Activated CD8-positive, alpha-beta memory T cell treated with anti-CD3 and anti-CD28 coated beads for 24 hours (primary cell): ENCODE results near the gene SEMG1.

Experiments
- DNase-seq: peaks from one replicate; pipeline ENCODE4 v3.0.0-alpha.2; 2020

Gene SEMG1

DNA sequence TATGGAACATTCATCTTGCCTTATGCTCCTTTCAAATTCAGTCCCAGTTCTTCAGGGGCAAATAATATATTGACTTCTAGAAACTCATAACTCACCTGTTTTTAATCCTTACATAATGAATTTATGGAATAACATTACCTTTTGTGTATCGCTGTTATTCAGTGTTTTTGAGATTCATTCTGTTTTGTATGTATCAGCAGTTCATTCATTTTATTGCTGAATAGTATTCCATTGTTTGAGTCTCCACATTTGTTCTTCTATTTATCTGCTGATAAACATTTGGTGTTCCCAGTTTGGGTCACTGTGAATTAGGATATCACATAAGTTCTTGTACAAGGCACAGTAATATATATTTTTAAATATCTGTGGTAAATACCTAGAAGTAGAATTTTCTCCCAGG, 19.5 kb downstream of the SEMG1 start:
- no peak for DNase-seq

DNA sequence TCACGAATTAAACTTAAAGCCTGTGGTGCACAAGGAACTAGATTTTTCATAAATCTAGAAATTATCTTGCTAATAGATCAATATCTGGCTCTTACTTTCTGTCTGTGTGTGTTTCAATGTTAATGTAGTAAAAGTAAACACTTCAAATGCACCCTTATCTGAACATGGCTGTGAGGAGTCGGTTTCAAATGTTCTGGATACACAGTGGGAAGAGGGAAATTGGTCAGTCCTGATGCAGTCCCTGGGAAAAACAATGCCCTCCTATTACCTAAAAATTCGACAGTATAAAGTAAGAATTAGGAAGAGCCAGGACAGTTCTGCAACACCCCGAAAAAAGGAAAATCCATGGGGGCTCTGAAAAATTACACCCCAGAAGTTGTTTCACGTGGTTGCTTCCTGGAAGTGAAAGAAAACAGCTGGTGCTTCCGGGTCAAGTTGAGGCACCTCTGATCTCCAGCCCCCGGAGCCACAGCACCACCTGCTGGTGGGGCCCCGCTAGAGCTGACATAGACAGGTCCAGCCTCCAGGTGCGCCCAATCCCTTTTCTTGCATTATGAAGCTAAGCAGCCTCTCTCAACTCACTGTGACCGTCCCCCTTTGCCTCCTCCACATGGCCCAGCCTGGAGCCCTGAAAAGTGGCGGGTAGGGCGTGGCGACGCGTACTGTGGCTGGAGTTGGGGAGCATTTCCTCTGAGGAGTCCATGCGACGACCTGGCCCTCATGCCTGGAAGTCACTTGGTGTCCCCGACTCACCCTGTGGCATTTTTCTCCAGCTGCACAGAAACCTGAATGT, 22.6 kb downstream of the SEMG1 start:
- DNase-seq = peak; percentile 69

DNA sequence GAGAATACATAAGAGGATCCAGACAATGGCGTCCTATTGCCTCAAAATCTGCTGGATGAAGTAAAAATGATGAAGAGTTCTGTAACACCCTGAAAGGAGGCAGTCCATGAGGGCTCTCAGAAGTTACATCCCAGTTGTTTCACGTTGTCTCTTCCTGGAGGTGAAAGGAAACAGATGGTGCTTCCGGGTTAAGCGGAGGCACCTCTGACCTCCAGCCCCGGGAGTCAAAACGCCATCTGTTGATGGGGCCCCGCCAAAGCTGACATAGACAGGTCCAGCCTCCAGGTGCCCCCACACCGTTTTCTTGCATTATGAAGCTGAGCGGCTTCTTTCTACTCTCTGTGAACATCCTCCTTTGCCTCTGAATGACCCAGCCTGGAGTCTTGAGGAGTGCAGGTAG, 23.8 kb downstream of the SEMG1 start:
- DNase-seq = no peak

DNA sequence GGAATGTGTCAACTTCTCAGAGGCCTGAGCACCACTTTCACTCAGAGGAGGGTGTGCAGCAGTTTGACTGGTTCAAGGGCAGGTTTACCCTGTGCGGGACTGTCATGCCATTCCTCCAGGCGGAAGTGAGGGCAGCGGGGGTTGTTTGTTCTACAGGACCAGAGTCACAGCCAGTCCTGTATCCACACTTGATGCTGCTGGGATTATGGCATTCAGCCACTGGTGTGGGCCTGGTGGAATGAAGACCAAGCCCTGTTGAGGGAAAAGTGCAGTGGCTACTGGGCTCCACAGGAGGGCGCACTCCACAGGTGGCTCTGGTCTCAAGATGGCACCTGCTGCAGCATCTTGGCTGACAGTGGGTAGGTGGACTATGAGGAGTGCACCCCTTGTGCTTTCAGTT, 29.2 kb downstream of the SEMG1 start:
- DNase-seq = no peak

DNA sequence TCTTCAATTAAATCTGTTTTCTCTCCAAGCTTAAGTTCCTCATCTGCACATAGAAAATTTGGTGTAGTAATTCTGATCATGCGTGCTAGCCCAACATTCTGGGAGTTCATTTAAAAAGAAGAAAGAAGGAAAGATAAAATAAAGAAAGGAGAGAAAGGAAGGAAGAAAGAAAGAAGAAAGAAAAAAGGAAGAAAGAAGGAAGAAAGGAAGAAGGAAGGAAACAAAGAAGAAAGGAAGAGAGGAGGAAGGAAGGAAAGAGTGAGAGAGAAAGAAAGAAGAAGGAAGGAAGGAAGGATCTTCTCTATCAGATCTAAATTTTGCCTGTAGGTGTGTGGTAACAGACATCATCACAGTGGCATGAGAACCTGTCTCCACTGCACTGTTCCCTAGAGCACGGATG, 31.3 kb downstream of the SEMG1 start:
- DNase-seq = no peak

DNA sequence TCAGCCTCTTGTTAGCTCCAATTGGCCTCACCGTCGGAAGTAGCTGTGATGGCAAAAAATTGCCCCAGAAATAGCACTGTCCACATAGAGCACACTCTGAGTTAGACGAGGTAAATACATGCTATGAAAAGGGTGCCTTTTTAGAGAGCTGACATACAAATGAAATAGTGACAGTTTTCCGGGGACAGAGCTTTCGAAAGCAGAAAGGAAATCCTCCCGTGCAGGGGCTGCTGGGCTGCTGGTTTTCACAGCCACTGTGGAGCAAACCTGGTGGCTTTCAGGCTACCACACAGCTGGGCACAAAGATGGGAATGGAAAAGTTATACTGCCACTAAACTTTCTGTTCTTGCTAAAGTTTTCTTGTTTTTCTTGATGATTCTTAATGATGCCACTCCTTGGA, 39.3 kb downstream of the SEMG1 start:
- DNase-seq = no peak

DNA sequence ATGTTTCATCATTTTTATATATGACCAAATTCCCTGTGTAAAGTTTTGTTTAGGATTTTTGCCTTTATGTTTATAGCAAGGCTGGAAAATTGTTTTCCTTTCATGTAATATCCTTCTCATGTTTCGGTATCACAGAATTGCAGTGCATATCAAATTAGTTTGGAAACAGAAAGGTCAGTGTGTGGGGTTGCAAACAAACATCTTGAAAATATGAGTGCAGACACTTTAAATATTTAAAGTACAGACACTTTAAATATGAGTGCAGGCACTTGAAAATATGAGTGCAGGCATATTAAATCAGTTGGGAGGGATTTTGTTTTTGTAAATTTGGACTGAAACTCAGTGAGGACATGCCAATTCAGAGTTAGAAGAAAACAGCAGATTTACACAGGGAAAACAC, 41.0 kb downstream of the SEMG1 start:
- no peak for DNase-seq

DNA sequence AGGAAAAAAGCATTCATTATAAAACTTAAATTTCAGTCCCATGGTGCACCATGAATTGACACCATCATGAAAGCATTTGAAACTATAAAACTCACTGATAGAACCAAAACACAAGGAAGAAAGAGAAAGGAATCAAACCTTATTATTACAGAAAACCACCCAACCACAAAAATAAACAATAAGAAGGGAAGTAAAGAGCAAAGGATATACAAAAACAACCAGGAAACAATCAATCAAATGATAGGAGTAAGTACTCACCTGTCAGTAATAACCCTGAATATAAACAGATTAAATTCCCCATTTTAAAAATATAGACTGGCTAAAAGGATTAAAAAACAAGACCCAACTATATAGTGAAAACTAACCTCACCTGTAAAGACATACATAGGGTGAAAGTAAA, 41.8 kb downstream of the SEMG1 start:
- DNase-seq = no peak

DNA sequence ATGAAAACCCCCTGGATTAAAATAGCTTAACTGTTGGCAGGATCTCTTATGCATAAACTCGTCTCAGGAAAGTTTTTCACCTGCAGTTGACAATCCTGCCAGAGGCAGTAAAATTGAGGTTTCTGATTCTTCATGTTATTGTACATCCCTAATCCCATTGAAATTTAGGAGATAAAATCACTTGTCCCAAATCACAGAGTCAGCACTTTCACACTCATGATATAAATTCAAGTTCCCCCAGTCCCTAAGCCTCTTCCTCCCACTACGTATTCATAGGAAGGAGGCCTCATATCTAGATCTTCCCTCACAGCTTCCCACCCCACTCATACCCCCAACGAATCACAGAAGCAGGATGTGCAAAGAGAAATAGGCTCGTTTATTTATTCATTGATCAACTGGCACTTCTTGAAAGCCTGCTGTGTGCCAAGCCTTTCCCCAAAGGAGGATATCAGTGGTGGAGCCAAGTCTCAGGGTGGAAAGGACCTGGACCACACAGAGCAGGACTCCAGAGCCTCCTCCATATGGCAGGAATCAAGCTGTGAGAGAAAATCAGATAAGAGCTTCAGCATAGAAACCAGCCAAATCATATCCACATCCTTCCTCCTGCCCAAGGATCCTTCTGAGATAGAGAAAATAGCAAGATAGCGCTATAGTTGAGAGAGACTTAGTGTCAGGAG, 45.2 kb downstream of the SEMG1 start:
- DNase-seq = no peak

DNA sequence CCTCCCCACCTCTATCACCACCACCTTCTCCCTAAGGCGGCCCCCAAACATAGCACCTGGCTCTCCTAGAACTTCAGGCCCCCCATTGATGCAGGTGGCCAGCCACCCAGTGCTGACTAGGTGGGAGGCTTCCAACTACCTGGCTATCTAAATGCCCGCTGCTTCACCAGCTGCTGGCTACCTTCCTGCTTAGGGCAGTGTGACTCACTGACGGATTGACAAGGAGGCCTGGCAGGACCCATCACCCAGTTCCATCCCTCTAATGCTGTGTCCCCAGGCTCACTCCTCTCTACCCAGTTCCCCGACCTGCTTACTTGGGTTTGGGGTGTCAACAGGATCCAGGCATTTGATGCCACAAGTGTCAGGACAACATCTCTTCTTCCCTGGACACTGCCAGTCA, 46.4 kb downstream of the SEMG1 start:
- DNase-seq = no peak

DNA sequence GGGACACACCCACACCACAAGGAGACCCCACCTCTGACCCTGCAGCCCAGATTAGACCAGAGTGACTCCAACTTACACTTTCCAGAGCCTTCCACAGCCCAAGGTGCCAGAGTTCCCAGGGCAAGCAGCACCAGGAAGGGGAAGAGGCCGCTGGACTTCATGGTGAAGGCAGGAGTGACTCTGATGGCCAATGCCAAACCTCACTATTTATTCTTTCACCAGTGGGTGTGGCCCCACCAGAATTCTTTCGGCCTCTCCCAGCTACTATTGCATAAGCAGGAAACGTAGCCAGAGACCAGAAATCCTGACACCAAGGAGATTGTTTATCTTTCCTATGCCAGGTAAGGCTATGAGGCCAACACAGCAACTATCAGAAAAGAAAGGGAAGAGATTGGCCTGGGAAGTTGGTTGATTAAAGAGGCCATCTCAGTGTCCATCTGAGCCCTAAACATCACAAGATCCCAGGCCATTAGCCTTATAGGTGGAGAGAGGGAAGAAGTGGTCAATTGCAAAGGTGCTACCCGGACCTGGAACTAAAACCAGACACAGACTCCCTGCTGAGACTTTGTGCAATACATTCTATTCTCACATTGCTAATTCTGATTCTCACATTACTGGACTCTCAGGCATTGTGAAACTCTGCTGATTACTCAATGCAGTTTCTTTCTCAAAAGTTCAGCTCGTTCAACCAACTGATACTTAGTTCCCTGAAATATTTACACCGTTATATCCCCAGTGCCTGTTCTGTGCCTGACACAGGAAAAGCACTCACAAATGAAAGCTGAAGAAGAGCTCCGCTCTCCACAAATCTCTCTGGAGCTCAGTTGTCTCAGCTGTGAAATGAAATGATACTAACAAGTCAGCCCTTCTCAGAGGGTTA, 47.8 kb downstream of the SEMG1 start, which contains the start of gene SLPI:
TSS of gene SLPI (minus strand) at position 182 of the 880 bp plus-strand sequence. CDS start at position 161, 21 bp downstream.
- DNase-seq = no peak

DNA sequence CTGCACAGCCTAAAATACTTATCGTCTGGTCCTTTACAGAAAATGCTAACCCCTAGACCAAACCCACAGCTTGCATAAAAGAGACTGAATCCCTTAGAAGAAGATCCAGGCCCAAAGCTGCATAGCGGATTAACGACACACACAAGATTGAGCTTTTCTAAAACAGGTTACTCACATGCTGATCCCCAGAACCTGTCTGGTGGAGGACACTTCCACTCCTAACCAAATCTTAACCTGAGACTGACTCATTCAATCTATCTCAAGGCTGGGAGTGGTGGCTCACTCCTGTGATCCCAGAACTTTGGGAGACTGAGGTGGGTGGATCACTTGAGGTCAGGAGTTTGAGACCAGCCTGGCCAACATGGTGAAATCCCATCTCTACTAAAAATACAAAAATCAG, 50.3 kb downstream of the SEMG1 start:
- no peak for DNase-seq

DNA sequence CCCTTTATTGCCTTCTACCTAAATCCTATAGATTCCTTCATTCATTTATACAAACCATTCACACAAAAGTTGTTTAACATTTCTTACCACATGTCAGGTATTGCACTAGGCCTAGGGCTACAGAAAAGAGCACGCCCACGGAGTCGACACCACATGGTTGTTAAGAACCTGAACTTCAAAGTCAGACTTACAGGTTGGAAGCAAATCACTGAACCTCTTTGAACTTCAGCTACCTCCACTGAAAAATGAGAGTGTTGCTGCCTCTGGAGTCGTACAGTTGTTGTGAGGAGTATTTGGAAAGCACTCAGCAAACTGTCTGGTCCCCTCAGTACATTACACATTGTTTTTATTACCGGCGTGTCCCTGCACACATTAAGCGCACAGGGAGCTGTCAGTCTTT, 50.9 kb downstream of the SEMG1 start:
- no peak for DNase-seq

DNA sequence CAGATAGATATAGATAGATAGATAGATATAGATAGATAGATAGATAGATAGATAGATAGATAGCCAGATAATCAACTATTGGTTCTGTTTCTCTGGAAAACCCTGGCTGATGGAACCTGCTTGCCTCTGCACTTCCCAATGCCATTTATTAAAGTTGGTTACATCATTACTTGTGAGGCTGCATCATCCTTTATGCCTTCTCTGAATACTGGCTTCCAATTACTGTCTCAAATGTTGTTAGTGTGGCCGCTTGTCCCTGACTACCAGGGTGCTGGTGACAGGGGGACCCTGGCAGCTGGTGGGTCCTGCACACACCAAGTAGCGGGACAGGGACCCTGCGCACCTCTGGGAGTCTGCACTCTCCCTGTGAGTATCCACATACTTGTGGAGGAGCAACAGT, 51.4 kb downstream of the SEMG1 start:
- no peak for DNase-seq

DNA sequence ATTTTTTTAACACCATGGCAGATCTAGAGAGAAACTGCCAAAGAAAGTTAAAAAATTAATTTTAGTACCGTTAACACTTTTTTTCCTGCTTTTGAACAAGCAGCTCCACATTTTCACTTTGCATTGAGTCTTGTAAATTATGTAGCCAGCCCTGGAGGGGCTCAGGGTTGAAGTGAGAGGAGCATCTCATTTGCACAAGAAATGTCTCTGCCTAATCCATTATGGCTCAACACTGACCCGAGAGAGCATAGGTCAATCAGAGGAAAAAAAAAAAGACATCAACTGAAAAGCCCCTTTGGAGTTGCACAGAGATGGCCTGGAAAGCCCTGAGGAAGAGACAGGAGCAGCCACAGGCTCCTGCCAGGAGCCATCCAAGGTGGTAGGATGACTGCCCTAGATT, 51.8 kb downstream of the SEMG1 start:
- no peak for DNase-seq
